H1 (cell line): ENCODE measurements around the gene NCK2. TPM values are rescaled to one million over a fixed set of nuclear protein-coding genes. Genes with fewer than 3 reads are reported as not detected.

Experiments used
- CTCF ChIA-PET: fragments of 300-600 bp; sonication (Branson Sonifier 250); formaldehyde crosslinking; loops from one replicate; lab custom pipeline; 2021; ENCODE audit not compliant: partially characterized antibody; lab: Charles Lee
- POLR2A ChIA-PET: fragments of 300-600 bp; sonication (Branson Sonifier 250); formaldehyde crosslinking; loops from one replicate; lab custom pipeline; 2021; ENCODE audit warnings: inconsistent platforms; ENCODE audit not compliant: partially characterized antibody; lab: Charles Lee
- DNase-seq, 2 experiments: peaks; one replicate each; pipeline versions ENCODE4 v3.0.0 to v3.0.0-alpha.2; 2010 to 2022; ENCODE audit warnings: low spot score in 2 of 2, low read depth in 1 of 2, mixed read lengths in 1 of 2
- FAIRE-seq: peaks from 2 replicates; lab custom pipeline; 2011; peaks lifted over from hg19 to GRCh38; lab: Jason Lieb, UNC
- H2AFZ ChIP-seq: 2 replicates; pipeline ENCODE4 v1.8.1; 2012; ENCODE audit warnings: low read length, inconsistent platforms
- H2AK5ac ChIP-seq: 2 replicates; pipeline ENCODE4 v1.6.1; 2013; ENCODE audit warnings: low read depth, low read length
- H2BK120ac ChIP-seq: replicated peaks from 2 replicates; pipeline ENCODE3; 2013; ENCODE audit warnings: low read depth, low read length, inconsistent platforms
- H2BK12ac ChIP-seq: 2 replicates; pipeline ENCODE4 v1.6.1; 2013; ENCODE audit warnings: low read depth, low read length
- H2BK15ac ChIP-seq: 2 replicates; pipeline ENCODE4 v1.6.1; 2013; ENCODE audit warnings: low read length
- H2BK20ac ChIP-seq: 2 replicates; pipeline ENCODE4 v1.6.1; 2013; ENCODE audit warnings: low read length
- H2BK5ac ChIP-seq: 2 replicates; pipeline ENCODE4 v1.6.1; 2013; ENCODE audit warnings: low read depth, low read length
- H3K14ac ChIP-seq: 2 replicates; pipeline ENCODE4 v1.6.1; 2013; ENCODE audit warnings: inconsistent platforms; ENCODE audit not compliant: insufficient read length
- H3K18ac ChIP-seq: 2 replicates; pipeline ENCODE4 v1.6.1; 2013; ENCODE audit warnings: low read length; ENCODE audit errors: extremely low read depth
- H3K23ac ChIP-seq: 2 replicates; pipeline ENCODE4 v1.6.1; 2013; ENCODE audit warnings: inconsistent platforms; ENCODE audit not compliant: insufficient read length
- H3K23me2 ChIP-seq: 2 replicates; pipeline ENCODE4 v1.6.1; 2013; ENCODE audit warnings: low read depth, low read length
- H3K27ac ChIP-seq: 2 replicates; pipeline ENCODE4 v1.6.1; 2011; ENCODE audit warnings: low read depth, low read length, inconsistent platforms
- H3K27me3 ChIP-seq, 4 experiments: replicated peaks in 1 of 4; 1 replicate in 1 of 4; 2 replicates in 3 of 4; pipeline versions ENCODE4 v1.6.1 to v1.8.1; 2011 to 2013; ENCODE audit warnings: low read length in 3 of 4, mild to moderate bottlenecking in 3 of 4, inconsistent platforms in 2 of 4, mixed read lengths in 2 of 4, moderate library complexity in 1 of 4; ENCODE audit not compliant: control insufficient read depth in 3 of 4, insufficient read depth in 3 of 4; ENCODE audit errors: extremely low read depth in 1 of 4
- H3K36me3 ChIP-seq, 4 experiments: 2 replicates each; pipeline versions ENCODE4 v1.6.1 to v1.8.1; 2011 to 2013; ENCODE audit warnings: mild to moderate bottlenecking in 4 of 4, low read length in 3 of 4, moderate library complexity in 2 of 4, control low read depth in 1 of 4, inconsistent platforms in 1 of 4; ENCODE audit not compliant: insufficient read depth in 4 of 4, control insufficient read depth in 2 of 4
- H3K4ac ChIP-seq: replicated peaks from 2 replicates; pipeline ENCODE3; 2013; ENCODE audit warnings: low read length, low read depth, mixed read lengths, inconsistent platforms; ENCODE audit not compliant: insufficient read length
- H3K4me1 ChIP-seq, 4 experiments: replicated peaks in 1 of 4; 1 replicate in 1 of 4; 2 replicates in 3 of 4; pipeline versions ENCODE4 v1.6.1 to v1.8.1; 2011 to 2013; ENCODE audit warnings: low read length in 3 of 4, inconsistent platforms in 2 of 4, mixed read lengths in 1 of 4; ENCODE audit not compliant: insufficient read depth in 4 of 4, control insufficient read depth in 3 of 4
- H3K4me2 ChIP-seq, 2 experiments: 2 replicates each; pipeline versions ENCODE4 v1.6.1 to v1.8.1; 2011 to 2013; ENCODE audit warnings: low read depth in 2 of 2, low read length in 2 of 2, control low read depth in 1 of 2, inconsistent platforms in 1 of 2, mild to moderate bottlenecking in 1 of 2; ENCODE audit not compliant: insufficient read depth in 1 of 2
- H3K4me3 ChIP-seq, 4 experiments: fragments of 200-600, 300-600 bp in 1 of 4; sonication (generic), shearing (Covaris generic), sonication (Bioruptor Twin) in 1 of 4; 2 replicates each; pipeline versions ENCODE4 v1.5.1 to v1.8.1; 2011 to 2016; ENCODE audit warnings: low read length in 4 of 4, low read depth in 3 of 4, control low read depth in 2 of 4, inconsistent platforms in 2 of 4, mild to moderate bottlenecking in 2 of 4, mixed read lengths in 1 of 4, moderate library complexity in 1 of 4; ENCODE audit not compliant: insufficient read depth in 2 of 4; ENCODE audit errors: extremely low read depth in 1 of 4
- H3K56ac ChIP-seq: replicated peaks from 2 replicates; pipeline ENCODE3; 2013; ENCODE audit warnings: low read depth, mild to moderate bottlenecking, mixed read lengths, low read length, inconsistent platforms; ENCODE audit not compliant: insufficient read length
- H3K79me1 ChIP-seq: 2 replicates; pipeline ENCODE4 v1.6.1; 2013; ENCODE audit warnings: low read depth, low read length, control low read depth
- H3K79me2 ChIP-seq, 2 experiments: 2 replicates each; pipeline versions ENCODE4 v1.6.1 to v1.8.1; 2012 to 2013; ENCODE audit warnings: low read length in 2 of 2, mild to moderate bottlenecking in 2 of 2, inconsistent platforms in 1 of 2; ENCODE audit not compliant: insufficient read depth in 2 of 2, control insufficient read depth in 1 of 2
- H3K9ac ChIP-seq, 4 experiments: replicated peaks in 1 of 4; 1 replicate in 1 of 4; 2 replicates in 3 of 4; pipeline versions ENCODE4 v1.6.1 to v1.8.1; 2011 to 2013; ENCODE audit warnings: low read depth in 3 of 4, low read length in 3 of 4, control low read depth in 2 of 4, mild to moderate bottlenecking in 2 of 4, moderate library complexity in 2 of 4, inconsistent platforms in 1 of 4; ENCODE audit errors: extremely low read depth in 1 of 4
- H3K9me3 ChIP-seq, 2 experiments: 2 replicates each; pipeline versions ENCODE4 v1.6.1 to v1.8.1; 2012 to 2013; ENCODE audit warnings: mild to moderate bottlenecking in 2 of 2, moderate library complexity in 2 of 2, control low read depth in 1 of 2, inconsistent platforms in 1 of 2, low read depth in 1 of 2, low read length in 1 of 2, mixed read lengths in 1 of 2; ENCODE audit not compliant: insufficient read depth in 2 of 2
- H4K20me1 ChIP-seq, 2 experiments: replicated peaks in 1 of 2; 2 replicates each; pipeline versions ENCODE3 to v1.8.1; 2011 to 2013; ENCODE audit warnings: inconsistent platforms in 2 of 2, low read length in 2 of 2, mild to moderate bottlenecking in 1 of 2; ENCODE audit not compliant: insufficient read depth in 2 of 2, control insufficient read depth in 1 of 2
- H4K5ac ChIP-seq: 2 replicates; pipeline ENCODE4 v1.6.1; 2013; ENCODE audit warnings: low read length, low read depth, mixed read lengths, inconsistent platforms; ENCODE audit not compliant: insufficient read length
- H4K8ac ChIP-seq: 2 replicates; pipeline ENCODE4 v1.8.0; 2013; ENCODE audit warnings: mild to moderate bottlenecking, moderate library complexity, low read length, inconsistent platforms; ENCODE audit not compliant: insufficient read depth; ENCODE audit errors: extremely low read depth
- H4K91ac ChIP-seq: replicated peaks from 2 replicates; pipeline ENCODE3; 2013; ENCODE audit warnings: low read length, mixed read lengths, inconsistent platforms; ENCODE audit not compliant: insufficient read length
- CBX5 ChIP-seq: fragments of 300-800, 300-1000 bp; sonication (generic); IDR thresholded peaks from 2 replicates; pipeline ENCODE4 v1.7.1; 2016; ENCODE audit warnings: antibody characterized with exemption, low read length, low read depth
- RNF2 ChIP-seq: fragments of 200-900, 300-1000 bp; sonication (generic); IDR thresholded peaks from 2 replicates; pipeline ENCODE4 v1.7.1; 2016; ENCODE audit warnings: borderline replicate concordance, low read depth, mild to moderate bottlenecking, antibody characterized with exemption, low read length; ENCODE audit not compliant: poor library complexity, severe bottlenecking; ENCODE audit errors: missing control alignments
- SP1 ChIP-seq: IDR thresholded peaks from 2 replicates; pipeline ENCODE4 v1.6.1; 2011; ENCODE audit warnings: low read depth, low read length
- TBP ChIP-seq: IDR thresholded peaks from 2 replicates; pipeline ENCODE4 v1.6.1; 2011; ENCODE audit warnings: low read depth, low read length, improper control_type of control experiment
- TEAD4 ChIP-seq: IDR thresholded peaks from 2 replicates; pipeline ENCODE4 v1.6.1; 2012; ENCODE audit warnings: low read depth, low read length, inconsistent platforms, mixed read lengths
- WGBS, 2 experiments: shearing (Covaris generic) in 1 of 2; methylation state at CpG; one replicate each; pipeline versions ENCODE4 v1.1.6 to v1.1.7; 2013 to 2015; ENCODE audit warnings: low lambda C conversion rate in 2 of 2, mixed read lengths in 2 of 2, inconsistent platforms in 1 of 2, low coverage in 1 of 2, missing lambda C conversion rate in 1 of 2; ENCODE audit not compliant: insufficient replicate concordance in 2 of 2, insufficient coverage in 1 of 2, insufficient read length in 1 of 2; ENCODE audit errors: extremely low coverage in 1 of 2, missing lambda C conversion rate in 1 of 2; 5-methylcytosine and 5-hydroxymethylcytosine counted together
- polyA plus RNA-seq, 7 experiments: library from polyadenylated mRNA; depleted of rRNA in 3 of 7; stranded (reverse) in 5 of 7; unstranded in 2 of 7; fragments of >200 nt in 5 of 7; fragments of 200-250 nt in 2 of 7; gene quantifications; 1 replicate in 5 of 7; 2 replicates in 1 of 7; 4 replicates in 1 of 7; pipeline versions ENCODE4 v1.2.1 to v1.2.3, GENCODE V29; 2011 to 2013; ENCODE audit warnings: missing spikeins in 2 of 7, mixed read lengths in 2 of 7
- total RNA-seq: library from RNA; stranded (reverse); fragmentation: NEBNext Ultra II Directional; extraction: Animal tissue kit (Norgen Biotek cat#: 25700); gene quantifications from 2 replicates; pipeline ENCODE4 v1.2.1, GENCODE V29; 2021
- TF ChIP-seq, protein P1 (sequence below), 3 experiments: IDR thresholded peaks; 1 replicate in 2 of 3; 2 replicates in 1 of 3; pipeline versions ENCODE4 v1.5.1 to v1.6.1; 2011; ENCODE audit warnings: low read length in 3 of 3, mild to moderate bottlenecking in 3 of 3, inconsistent platforms in 2 of 3, low read depth in 1 of 3, moderate library complexity in 1 of 3; ENCODE audit not compliant: insufficient read depth in 1 of 3; ENCODE audit errors: control extremely low read depth in 1 of 3

Gene NCK2
- total and polyA plus RNA-seq, 2 of the 8 experiments (the other 6 are each of a cell fraction or from before 2014, with no cell fraction given): 30.3 to 65.7 TPM

DNA sequence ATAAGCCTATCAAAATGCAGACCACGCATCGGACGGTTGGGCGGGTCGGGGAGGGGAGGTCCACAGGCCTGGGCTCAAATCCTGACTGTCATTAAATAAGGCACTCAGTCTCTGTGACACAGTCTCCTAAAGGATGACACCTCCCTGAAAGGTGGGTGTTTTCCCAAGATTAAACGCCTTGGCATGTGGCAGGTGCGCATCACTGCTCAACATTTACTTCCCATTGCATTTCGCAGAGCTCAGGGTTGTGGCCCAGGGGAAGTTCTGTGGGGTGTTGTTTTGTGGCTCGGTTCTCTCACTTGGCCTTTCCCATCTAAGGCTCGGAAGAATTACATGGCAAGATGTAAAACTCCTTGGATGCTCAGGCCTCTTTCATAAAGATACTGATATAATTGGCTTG is 107.4 kb downstream of the NCK2 start:
- WGBS, 2 experiments: 95% methylated on average over 10 of the region's 10 CpGs; no CpG with 5 or more reads in 1 of the 2 experiments
- H3K18ac ChIP-seq: no peak overlapping the region
- H2BK12ac ChIP-seq: no peak overlapping the region
- no peaks in the 10 kb centered on the region for H3K9me3 ChIP-seq
- H3K4me1 ChIP-seq: peaks cover 0 to 11% (median 2%) of the 10 kb centered on the region in 4 experiments; a peak in 1 of 7 replicates
- no peak overlapping the region for H2AFZ ChIP-seq
- no peak overlapping the region for H2BK120ac ChIP-seq
- no peak overlapping the region for H3K4ac ChIP-seq
- ChIA-PET POLR2A (interaction anchor here (1.1 kb wide), 1 partner anchor 11 kb away, joined by 3 read pairs; no protein-coding TSS in a partner anchor), CTCF (no interaction called here)
- H3K4me2 ChIP-seq: no peak overlapping the region
- no peak overlapping the region for H4K91ac ChIP-seq
- H3K23me2 ChIP-seq: no peaks in the 10 kb centered on the region
- H3K9ac ChIP-seq: no peak overlapping the region
- no peaks in the 10 kb centered on the region for H3K27me3 ChIP-seq
- no peak overlapping the region for H2BK15ac ChIP-seq
- H3K14ac ChIP-seq: no peak overlapping the region
- H3K27ac ChIP-seq: no peak overlapping the region
- H4K5ac ChIP-seq: no peak overlapping the region
- no peak overlapping the region for H4K8ac ChIP-seq
- DNase-seq (no peak), FAIRE-seq (no peak)
- H3K4me3 ChIP-seq: no peak overlapping the region
- H2BK20ac ChIP-seq: no peak overlapping the region
- no peak overlapping the region for H3K56ac ChIP-seq
- TF ChIP-seq CBX5: no peak
- TF ChIP-seq, protein P1, sequence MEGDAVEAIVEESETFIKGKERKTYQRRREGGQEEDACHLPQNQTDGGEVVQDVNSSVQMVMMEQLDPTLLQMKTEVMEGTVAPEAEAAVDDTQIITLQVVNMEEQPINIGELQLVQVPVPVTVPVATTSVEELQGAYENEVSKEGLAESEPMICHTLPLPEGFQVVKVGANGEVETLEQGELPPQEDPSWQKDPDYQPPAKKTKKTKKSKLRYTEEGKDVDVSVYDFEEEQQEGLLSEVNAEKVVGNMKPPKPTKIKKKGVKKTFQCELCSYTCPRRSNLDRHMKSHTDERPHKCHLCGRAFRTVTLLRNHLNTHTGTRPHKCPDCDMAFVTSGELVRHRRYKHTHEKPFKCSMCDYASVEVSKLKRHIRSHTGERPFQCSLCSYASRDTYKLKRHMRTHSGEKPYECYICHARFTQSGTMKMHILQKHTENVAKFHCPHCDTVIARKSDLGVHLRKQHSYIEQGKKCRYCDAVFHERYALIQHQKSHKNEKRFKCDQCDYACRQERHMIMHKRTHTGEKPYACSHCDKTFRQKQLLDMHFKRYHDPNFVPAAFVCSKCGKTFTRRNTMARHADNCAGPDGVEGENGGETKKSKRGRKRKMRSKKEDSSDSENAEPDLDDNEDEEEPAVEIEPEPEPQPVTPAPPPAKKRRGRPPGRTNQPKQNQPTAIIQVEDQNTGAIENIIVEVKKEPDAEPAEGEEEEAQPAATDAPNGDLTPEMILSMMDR (IDR thresholded peaks at IDR 0.05; ENCODE audit: control extremely low read depth in 1 of 3, insufficient read depth in 1 of 3, low read depth in 1 of 3, low read length in 3 of 3): no peak
- TF ChIP-seq SP1: no peak
- no peak for TF ChIP-seq TEAD4
- TF ChIP-seq RNF2: no peak
- TF ChIP-seq TBP: no peak
- H3K23ac ChIP-seq: no peak overlapping the region
- H3K79me2 ChIP-seq: peaks cover 0 to 37% of the 10 kb centered on the region in 2 experiments; a peak in 2 of 4 replicates
- H2AK5ac ChIP-seq: no peak overlapping the region
- peaks cover 2% of the 10 kb centered on the region; the same call in 1 of the 2 replicates for H3K79me1 ChIP-seq
- peaks cover 0 to 2% (median 0%) of the 10 kb centered on the region in 4 experiments; a peak in 3 of 8 replicates for H3K36me3 ChIP-seq
- no peak overlapping the region for H2BK5ac ChIP-seq
- H4K20me1 ChIP-seq: peaks cover 2 to 5% of the 10 kb centered on the region in 2 experiments
